Activated CD8-positive, alpha-beta memory T cell treated with anti-CD3 and anti-CD28 coated beads, Interleukin-2, amount 50 U/mL, for 1 hour (primary cell): ENCODE results near the gene JAG1.
"Not testable (repeated sequence)": the region's sequence is repeated elsewhere in the genome, so short reads cannot be mapped to it uniquely, and the experiment has no call there.

Source experiments
- DNase-seq: peaks from one replicate; pipeline ENCODE4 v3.0.0-alpha.2; 2020; ENCODE audit errors: extremely low read depth

Gene JAG1

GRCh38 chr20:10611357-10611756, 62.4 kb downstream of the JAG1 start:
- no peak for DNase-seq

DNA sequence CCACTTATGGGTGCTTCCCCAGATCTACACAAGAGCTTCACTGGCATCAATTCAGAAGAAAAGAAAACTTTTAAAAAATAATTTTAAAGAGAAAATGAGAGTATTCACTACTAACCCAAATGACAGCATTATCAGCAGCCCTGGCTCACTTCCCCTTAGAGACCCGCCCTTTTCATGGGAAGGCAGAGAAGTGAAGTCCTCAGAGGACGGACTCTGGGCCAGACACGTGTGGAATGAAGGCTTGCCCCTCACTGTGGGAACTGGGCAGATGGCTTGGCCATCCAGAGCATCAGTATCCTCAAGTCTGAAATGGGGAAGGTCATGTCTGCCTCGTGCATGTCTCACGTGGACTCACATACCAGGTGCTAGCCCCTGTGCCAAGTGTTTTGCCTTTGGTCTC, 63.5 kb downstream of the JAG1 start:
- DNase-seq = no peak

DNA sequence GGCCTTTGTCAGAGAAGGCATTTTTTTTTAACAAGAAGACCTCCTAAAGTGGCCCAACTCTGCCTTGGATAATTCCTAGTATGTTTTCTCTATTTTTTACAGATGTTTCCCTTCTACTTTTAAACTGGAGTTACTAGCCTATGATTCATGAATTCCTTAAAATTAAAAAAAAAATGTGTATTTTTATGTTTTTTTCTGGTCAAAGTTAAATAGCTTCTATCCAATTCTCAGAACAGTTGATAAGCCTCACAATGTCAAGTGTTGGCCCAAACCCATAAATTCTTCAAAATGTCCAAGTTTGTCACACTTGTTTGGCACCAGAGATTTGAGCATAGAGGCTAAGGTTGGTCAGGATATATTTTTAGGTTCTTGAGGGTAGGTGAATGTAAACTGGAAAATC, 64.0 kb downstream of the JAG1 start:
- DNase-seq = no peak

DNA sequence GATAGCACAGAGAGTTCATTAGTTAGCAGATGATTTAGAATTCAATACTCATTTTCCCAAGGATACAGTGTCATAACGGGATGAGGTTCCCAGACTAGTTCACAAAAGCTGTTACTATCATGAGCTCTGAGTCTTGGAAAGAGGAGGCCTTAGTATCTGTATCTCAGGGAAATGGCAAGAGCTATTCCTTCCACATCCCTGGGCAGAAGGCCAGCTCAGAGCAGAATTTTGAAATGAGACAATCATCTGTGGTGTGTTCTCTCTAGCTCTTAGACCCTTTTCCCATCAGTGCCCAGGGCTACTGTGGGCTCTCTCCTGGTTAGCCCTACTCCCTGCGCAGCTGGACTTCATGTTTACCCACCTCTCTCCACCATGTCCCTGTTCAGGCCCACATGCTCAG, 64.5 kb downstream of the JAG1 start:
- no peak for DNase-seq

DNA sequence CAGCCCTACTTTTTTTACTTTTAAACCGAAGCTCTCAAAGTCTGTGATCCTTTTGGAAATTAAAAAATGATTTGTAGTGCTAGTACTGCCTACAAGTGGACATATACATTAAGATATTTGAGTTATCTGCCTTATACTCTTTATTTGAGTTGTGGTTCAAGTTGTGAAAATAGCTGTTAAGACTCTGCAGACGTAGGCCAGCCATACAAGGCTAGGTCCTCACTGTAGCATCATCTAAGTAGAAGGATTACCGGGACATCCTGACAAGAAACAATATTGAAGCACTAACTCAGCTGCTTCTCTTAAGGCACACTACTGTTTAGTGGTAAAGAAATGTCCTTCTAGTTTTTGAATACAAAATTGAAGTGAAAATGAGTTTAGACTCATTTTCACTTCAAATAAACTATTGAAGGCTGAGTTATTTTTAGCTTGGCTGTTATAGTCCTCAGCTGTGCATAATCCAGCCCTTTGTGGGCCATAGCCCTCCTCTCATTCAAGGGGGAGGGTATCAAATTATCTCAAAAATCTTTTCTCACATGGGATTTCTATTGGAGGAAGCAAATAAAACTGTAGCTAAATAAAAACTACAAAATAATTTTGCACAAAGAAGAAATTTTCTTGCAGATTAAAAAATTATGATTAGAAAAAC, 68.1 kb downstream of the JAG1 start:
- no peak for DNase-seq

GRCh38 chr20:10604865-10605440, 68.8 kb downstream of the JAG1 start:
- DNase-seq = no peak

GRCh38 chr20:10603971-10604864, 69.6 kb downstream of the JAG1 start:
- DNase-seq = no peak

DNA sequence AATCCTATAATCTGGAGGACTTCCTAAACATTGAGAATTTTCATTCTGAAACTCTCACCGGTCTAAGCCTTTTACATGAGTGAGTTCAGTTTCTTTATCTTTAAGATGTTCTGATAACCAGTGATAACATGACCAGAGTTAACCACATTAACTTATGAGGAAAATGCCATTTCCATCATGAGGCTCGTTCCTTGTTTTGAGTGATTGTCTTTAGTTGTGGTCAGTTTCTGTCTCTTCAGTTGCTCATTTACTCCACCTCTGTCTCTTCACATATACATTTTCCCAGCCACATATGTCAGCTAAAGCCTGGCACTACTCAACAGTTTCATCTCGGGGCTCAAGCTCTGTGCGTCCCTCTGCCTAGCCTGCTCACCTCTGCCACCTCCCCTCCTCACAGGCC, 70.4 kb downstream of the JAG1 start:
- DNase-seq = no peak

DNA sequence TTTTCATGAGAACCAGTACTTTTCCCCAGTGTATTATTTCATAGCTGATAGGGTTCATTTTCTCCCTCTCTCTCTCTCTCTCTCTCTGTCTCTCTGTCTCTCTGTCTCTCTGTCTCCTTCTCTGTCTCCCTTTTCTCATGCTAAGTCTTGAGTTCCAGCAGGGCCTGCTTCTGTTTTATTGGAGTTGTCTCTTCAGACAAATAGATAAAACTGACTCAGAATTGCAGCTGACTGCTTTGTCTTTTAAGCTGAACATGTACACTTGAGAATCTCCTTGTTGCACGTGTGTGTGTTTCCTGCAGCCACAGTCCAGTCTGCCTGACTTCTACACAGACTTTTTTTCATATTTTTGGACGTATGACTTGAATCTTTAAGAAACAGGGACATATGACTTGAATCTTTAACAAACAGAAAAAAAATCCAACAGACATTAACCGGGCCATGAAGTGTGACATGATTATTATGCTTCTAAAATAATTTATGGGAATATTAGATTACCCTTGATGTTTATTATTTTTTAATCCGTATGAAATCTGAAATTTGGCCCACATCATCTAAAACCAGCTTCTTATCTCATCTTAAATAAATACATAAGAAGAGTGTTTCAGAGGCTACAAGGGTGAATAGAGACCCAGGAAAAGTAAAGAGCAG, 71.5 kb downstream of the JAG1 start:
- DNase-seq = no peak

GRCh38 chr20:10597637-10598036, 76.2 kb downstream of the JAG1 start:
- no peak for DNase-seq

DNA sequence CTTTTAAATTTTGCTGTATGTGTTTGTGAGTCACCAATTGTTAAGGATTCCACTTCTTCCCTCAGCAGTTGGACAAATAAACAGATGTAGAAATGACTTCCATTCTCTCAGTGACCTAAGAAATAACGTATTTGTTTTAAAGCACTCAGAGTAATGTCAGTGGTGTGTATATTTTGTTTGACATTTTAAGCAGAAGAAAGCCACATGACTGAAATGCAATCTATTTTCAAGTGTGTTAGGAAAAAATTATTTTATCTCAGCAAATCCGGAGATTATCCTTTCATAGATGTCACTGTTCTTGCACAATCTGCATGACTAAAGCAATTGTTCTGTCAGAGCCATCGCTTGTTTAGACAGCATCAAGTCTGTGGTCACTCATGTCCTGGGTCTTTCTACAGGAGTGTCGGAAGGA, 77.1 kb downstream of the JAG1 start:
- DNase-seq = no peak

DNA sequence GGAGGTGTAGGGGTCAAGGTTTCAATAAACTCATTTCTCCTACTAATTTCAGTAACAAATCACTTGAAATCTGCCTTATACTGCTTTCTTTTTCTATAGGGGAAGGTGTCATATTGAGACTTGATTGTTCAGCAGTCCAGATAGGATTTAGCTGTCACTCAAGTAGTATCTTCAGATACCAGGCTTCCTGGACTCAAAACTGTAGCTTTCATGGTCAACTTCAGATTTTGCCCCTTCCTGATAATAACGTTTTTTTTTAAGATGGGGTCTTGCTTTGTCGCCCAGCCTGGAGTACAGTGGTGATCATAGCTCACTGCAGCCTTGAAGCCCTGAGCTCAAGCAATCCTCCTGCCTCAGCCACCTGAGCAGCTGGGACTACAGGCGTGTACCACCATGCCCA, 77.8 kb downstream of the JAG1 start:
- DNase-seq = no peak

DNA sequence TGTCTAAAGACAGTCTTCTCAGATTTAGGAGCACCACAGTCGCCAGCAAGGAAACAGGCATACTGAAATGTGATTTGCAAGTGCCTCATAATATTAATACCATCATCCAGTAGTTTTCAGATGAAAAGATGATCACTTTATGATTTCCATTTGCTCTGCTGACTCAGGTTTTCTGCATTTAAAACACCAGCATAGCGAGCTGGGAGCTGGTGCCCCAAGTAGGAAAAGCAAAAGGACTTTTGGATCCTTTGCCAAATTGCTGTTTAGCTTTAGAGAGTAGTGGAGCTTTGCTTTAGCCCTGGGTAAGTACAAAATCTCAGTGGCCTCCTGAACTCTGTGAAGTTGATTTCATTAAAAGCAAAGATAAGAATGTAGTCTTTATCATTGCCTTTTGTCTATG, 78.5 kb downstream of the JAG1 start:
- DNase-seq = no peak

- no peak for DNase-seq
Observed at GRCh38 chr20:10594296-10594868, 79.4 kb downstream of the JAG1 start.

GRCh38 chr20:10591946-10592521, 81.8 kb downstream of the JAG1 start:
- DNase-seq = no peak

- DNase-seq = no peak
Observed at GRCh38 chr20:10590950-10591671, 82.7 kb downstream of the JAG1 start.

DNA sequence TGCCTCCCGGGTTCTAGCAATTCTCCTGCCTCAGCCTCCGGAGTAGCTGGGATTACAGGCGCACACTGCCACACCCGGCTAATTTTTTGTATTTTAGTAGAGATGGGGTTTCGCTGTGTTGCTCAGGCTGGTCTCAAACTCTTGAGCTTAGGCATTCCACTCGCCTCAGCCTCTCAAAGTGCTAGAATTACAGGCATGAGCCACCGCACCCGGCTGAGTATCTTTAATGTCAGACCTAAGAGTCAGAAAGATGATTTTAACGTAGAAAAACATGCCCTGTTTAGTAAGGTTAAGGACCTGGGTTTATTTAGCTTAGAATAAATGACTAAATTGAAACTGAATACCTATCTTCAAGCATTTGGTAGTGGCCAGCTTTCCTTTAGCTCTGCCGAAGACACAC, 83.4 kb downstream of the JAG1 start:
- DNase-seq = not testable (repeated sequence)
